CD14-positive monocyte (primary cell): ENCODE results near the gene NTNG2. TPM values are rescaled to one million over a fixed set of nuclear protein-coding genes. Genes with fewer than 3 reads are reported as not detected.

Source experiments
- DNase-seq, 3 donors: peaks; one replicate each; pipeline ENCODE4 v3.0.0-alpha.2; 2011 to 2022
- H2AFZ ChIP-seq: 2 replicates; pipeline ENCODE4 v1.6.0; 2012; ENCODE audit warnings: mild to moderate bottlenecking, low read depth, low read length, inconsistent platforms; ENCODE audit not compliant: insufficient read depth, poor library complexity, severe bottlenecking
- H3K27ac ChIP-seq, 2 donors: 1 replicate in 1 of 2; 2 replicates in 1 of 2; pipeline ENCODE4 v1.5.1; 2012 to 2013; ENCODE audit warnings: low read length in 2 of 2, control low read depth in 1 of 2, inconsistent platforms in 1 of 2, low read depth in 1 of 2, mild to moderate bottlenecking in 1 of 2
- H3K27me3 ChIP-seq, 2 donors: one replicate each; pipeline versions ENCODE4 v1.6.0 to v1.6.1; 2011 to 2013; ENCODE audit warnings: low read length in 2 of 2; ENCODE audit not compliant: control insufficient read depth in 2 of 2, insufficient read depth in 2 of 2
- H3K36me3 ChIP-seq, 2 donors: replicated peaks in 1 of 2; 1 replicate in 1 of 2; 2 replicates in 1 of 2; pipeline versions ENCODE4 v1.5.1 to v1.6.1; 2012 to 2013; ENCODE audit warnings: low read length in 2 of 2, control low read depth in 1 of 2, inconsistent platforms in 1 of 2, mild to moderate bottlenecking in 1 of 2; ENCODE audit not compliant: insufficient read depth in 2 of 2, control insufficient read depth in 1 of 2
- H3K4me1 ChIP-seq, 2 donors: 1 replicate in 1 of 2; 2 replicates in 1 of 2; pipeline versions ENCODE4 v1.5.1 to v1.6.1; 2012 to 2013; ENCODE audit warnings: low read length in 2 of 2, control low read depth in 1 of 2, inconsistent platforms in 1 of 2, mild to moderate bottlenecking in 1 of 2, moderate library complexity in 1 of 2; ENCODE audit not compliant: insufficient read depth in 2 of 2, control insufficient read depth in 1 of 2
- H3K4me2 ChIP-seq: replicated peaks from 2 replicates; pipeline ENCODE3; 2012; ENCODE audit warnings: low read length, moderate library complexity, mild to moderate bottlenecking; ENCODE audit not compliant: poor library complexity, severe bottlenecking; ENCODE audit errors: extremely low read depth
- H3K4me3 ChIP-seq, 3 experiments: fragments of 200-600 bp in 1 of 3; sonication (generic) in 1 of 3; replicated peaks in 1 of 3; 1 replicate in 2 of 3; 2 replicates in 1 of 3; pipeline ENCODE4 v1.5.1; 2011 to 2013; ENCODE audit warnings: low read length in 3 of 3, mild to moderate bottlenecking in 3 of 3, control low read depth in 2 of 3, low read depth in 2 of 3, inconsistent platforms in 1 of 3, moderate library complexity in 1 of 3
- H3K79me2 ChIP-seq: 2 replicates; pipeline ENCODE4 v1.6.0; 2012; ENCODE audit warnings: mild to moderate bottlenecking, control low read depth, inconsistent platforms, low read length, moderate library complexity; ENCODE audit not compliant: insufficient read depth
- H3K9ac ChIP-seq: 2 replicates; pipeline ENCODE4 v1.6.0; 2017; ENCODE audit warnings: low read length, mild to moderate bottlenecking; ENCODE audit not compliant: insufficient read depth, poor library complexity, severe bottlenecking
- H3K9me3 ChIP-seq, 2 donors: replicated peaks in 1 of 2; 1 replicate in 1 of 2; 2 replicates in 1 of 2; pipeline versions ENCODE4 v1.5.1 to v1.6.1; 2012 to 2013; ENCODE audit warnings: low read length in 2 of 2, control low read depth in 1 of 2; ENCODE audit not compliant: control insufficient read depth in 1 of 2, insufficient read depth in 1 of 2
- H4K20me1 ChIP-seq: 2 replicates; pipeline ENCODE4 v1.6.0; 2012; ENCODE audit warnings: mild to moderate bottlenecking, low read length, control low read depth, moderate library complexity; ENCODE audit not compliant: insufficient read depth
- H3K27ac Mint-ChIP-seq, 7 donors: one replicate each; pipeline ENCODE4 v1.8.0; 2020; ENCODE audit warnings: mild to moderate bottlenecking in 7 of 7, mixed read lengths in 7 of 7, moderate library complexity in 6 of 7, inconsistent platforms in 2 of 7
- H3K27me3 Mint-ChIP-seq, 3 donors: one replicate each; pipeline ENCODE4 v1.8.0; 2021 to 2022; ENCODE audit warnings: low read depth in 3 of 3, mild to moderate bottlenecking in 3 of 3, mixed read lengths in 3 of 3, moderate library complexity in 3 of 3, inconsistent platforms in 1 of 3
- H3K36me3 Mint-ChIP-seq, 2 donors: one replicate each; pipeline ENCODE4 v1.8.0; 2020; ENCODE audit warnings: mixed read lengths in 2 of 2, inconsistent platforms in 1 of 2, mild to moderate bottlenecking in 1 of 2
- H3K4me1 Mint-ChIP-seq: one replicate; pipeline ENCODE4 v1.8.0; 2020; ENCODE audit warnings: mild to moderate bottlenecking, mixed read lengths
- H3K4me3 Mint-ChIP-seq, 2 donors: one replicate each; pipeline ENCODE4 v1.8.0; 2020; ENCODE audit warnings: mild to moderate bottlenecking in 2 of 2, mixed read lengths in 2 of 2, moderate library complexity in 1 of 2
- H3K9me3 Mint-ChIP-seq, 7 donors: one replicate each; pipeline ENCODE4 v1.8.0; 2020 to 2022; ENCODE audit warnings: mixed read lengths in 7 of 7, mild to moderate bottlenecking in 6 of 7, moderate library complexity in 6 of 7, inconsistent platforms in 2 of 7
- WGBS: methylation state at CpG from one replicate; pipeline ENCODE4 v1.1.5; 2013; ENCODE audit warnings: missing lambda C conversion rate; ENCODE audit not compliant: insufficient coverage; 5-methylcytosine and 5-hydroxymethylcytosine counted together
- intact Hi-C, 2 donors: fragments of 100-400 bp; cut with micrococcal nuclease; formaldehyde crosslinking; loops; one replicate each; pipeline versions ENCODE4 v1.15.0 to v1.15.1; 2023
- polyA plus RNA-seq, 3 donors: library from polyadenylated mRNA; depleted of rRNA in 1 of 3; unstranded in 2 of 3; stranded (reverse) in 1 of 3; fragments of 300-500 nt in 2 of 3; fragments of >200 nt in 1 of 3; fragmentation: Illumina TruSeq in 2 of 3; gene quantifications; 1 replicate in 2 of 3; 2 replicates in 1 of 3; pipeline ENCODE4 v1.2.3, GENCODE V29; 2012 to 2021
- TF ChIP-seq, protein P1 (sequence below): fragments of 200-600 bp; IDR thresholded peaks from one replicate; pipeline ENCODE4 v1.8.0; 2022; ENCODE audit warnings: antibody characterized with exemption, mild to moderate bottlenecking

NTNG2 gene
- polyA plus RNA-seq, 3 donors: 2.1 to 10.0 (median 5.0) TPM

DNA sequence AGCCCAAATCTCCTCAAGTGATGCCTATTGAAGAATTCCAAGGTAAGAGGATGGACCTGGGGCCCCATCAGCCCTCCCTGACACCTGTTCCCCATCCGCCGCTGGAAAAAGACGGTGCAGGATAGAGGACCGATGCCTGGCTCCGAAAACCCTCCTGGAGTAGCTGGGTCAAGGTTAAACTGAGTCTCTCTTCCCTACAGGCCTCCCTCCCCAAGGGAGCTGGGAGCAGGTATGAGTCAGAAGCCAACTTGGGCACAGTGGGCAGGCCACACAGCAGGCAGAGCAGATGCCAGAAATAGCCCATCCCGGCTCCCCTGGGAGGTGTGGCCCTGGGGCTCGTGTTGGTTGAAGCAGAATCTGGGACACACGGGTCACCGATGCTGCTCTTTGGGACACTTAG lies 75.6 kb downstream of the NTNG2 start:
- Histone ChIP-seq H3K36me3 (no peaks in the 10 kb centered on the region), H3K79me2 (no peaks in the 10 kb centered on the region), H3K27ac (no peak overlapping the region), H3K4me2 (no peak overlapping the region), H3K4me1 (peaks cover 30 to 42% of the 10 kb centered on the region in 2 donors), H3K9ac (no peak overlapping the region), H2AFZ (no peak overlapping the region), H3K9me3 (no peaks in the 10 kb centered on the region), H3K27me3 (peaks cover 0 to 2% of the 10 kb centered on the region in 2 donors), H3K4me3 (no peak overlapping the region), H4K20me1 (no peaks in the 10 kb centered on the region)
- Mint-ChIP-seq H3K9me3 (peaks cover 0 to 2% (median 0%) of the 10 kb centered on the region in 7 donors), H3K4me1 (peaks cover 25% of the 10 kb centered on the region), H3K27ac (no peak overlapping the region), H3K36me3 (no peaks in the 10 kb centered on the region), H3K4me3 (no peak overlapping the region), H3K27me3 (peaks cover 8 to 28% (median 27%) of the 10 kb centered on the region in 3 donors)
- WGBS: 71% methylated on average over 4 of the region's 9 CpGs
- intact Hi-C loops: loop anchor here in 1 of 2 donors (2.0 kb wide), 1 partner anchor 69 kb away; no protein-coding TSS in a partner anchor
- TF ChIP-seq, protein P1, sequence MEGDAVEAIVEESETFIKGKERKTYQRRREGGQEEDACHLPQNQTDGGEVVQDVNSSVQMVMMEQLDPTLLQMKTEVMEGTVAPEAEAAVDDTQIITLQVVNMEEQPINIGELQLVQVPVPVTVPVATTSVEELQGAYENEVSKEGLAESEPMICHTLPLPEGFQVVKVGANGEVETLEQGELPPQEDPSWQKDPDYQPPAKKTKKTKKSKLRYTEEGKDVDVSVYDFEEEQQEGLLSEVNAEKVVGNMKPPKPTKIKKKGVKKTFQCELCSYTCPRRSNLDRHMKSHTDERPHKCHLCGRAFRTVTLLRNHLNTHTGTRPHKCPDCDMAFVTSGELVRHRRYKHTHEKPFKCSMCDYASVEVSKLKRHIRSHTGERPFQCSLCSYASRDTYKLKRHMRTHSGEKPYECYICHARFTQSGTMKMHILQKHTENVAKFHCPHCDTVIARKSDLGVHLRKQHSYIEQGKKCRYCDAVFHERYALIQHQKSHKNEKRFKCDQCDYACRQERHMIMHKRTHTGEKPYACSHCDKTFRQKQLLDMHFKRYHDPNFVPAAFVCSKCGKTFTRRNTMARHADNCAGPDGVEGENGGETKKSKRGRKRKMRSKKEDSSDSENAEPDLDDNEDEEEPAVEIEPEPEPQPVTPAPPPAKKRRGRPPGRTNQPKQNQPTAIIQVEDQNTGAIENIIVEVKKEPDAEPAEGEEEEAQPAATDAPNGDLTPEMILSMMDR: no peak
- DNase-seq: no peak

DNA sequence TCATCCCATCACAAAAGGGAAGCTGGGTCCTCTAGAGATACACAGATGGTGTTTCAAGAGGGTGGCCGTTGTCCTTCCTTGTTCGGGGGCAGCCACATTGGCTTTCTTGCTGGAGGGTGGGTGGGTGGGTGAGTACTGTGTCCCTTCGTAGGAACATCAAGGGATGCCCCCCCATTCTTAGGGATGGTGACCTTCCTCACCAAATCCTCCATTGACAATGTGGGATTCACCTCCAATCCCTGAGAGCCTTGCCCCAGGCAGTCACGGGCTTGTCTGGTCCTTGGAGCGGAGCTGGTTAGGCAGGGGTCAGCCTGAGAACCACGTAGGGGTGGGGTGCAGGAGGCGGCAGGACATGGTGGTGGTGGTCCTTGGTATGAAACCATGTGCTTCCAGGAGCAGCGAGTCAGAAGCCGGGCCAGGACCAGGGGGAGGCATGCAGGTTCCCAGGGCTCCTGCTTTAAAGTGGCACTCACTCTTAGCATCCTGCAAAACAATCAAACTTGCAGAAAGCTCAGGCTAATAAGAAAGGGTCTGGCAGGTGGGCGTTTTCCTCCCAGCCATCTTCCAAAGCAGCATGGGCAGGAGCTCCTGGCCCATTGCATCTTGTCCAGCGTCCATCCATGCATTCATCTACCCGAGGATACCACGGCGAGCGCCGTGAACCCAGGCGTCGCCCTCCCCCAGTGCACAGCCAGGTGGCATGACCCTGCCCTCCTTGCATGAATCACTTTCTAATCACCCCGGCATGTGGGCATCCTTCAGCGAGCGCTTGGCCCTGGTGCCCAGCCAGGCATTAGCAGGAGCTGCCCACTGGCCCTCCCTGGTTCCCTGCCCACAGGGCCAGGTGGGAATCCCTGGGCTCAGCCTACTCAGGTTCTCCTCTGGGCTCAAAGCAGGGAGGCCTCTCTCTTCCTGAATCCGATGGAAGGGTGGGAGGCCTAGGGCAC lies 76.4 kb downstream of the NTNG2 start:
- peaks cover 0 to 2% (median 0%) of the 10 kb centered on the region in 7 donors for H3K9me3 Mint-ChIP-seq
- intact Hi-C loops: no loop called here
- peaks cover 31% of the 10 kb centered on the region for H3K4me1 Mint-ChIP-seq
- no peak overlapping the region for H3K4me2 ChIP-seq
- no peaks in the 10 kb centered on the region for H3K79me2 ChIP-seq
- no peak overlapping the region for H3K4me3 Mint-ChIP-seq
- WGBS: 88% methylated on average over 16 of the region's 22 CpGs
- H3K36me3 Mint-ChIP-seq: no peaks in the 10 kb centered on the region
- peak overlapping the region in 1 of 7 donors; percentile 42 for H3K27ac Mint-ChIP-seq
- peaks cover 4 to 36% (median 31%) of the 10 kb centered on the region in 3 donors for H3K27me3 Mint-ChIP-seq
- no peaks in the 10 kb centered on the region for H3K9me3 ChIP-seq
- no peak overlapping the region for H2AFZ ChIP-seq
- no peaks in the 10 kb centered on the region for H3K36me3 ChIP-seq
- TF ChIP-seq, protein P1: no peak
- no peak for DNase-seq
- no peak overlapping the region for H3K4me3 ChIP-seq
- no peak overlapping the region for H3K27ac ChIP-seq
- H3K27me3 ChIP-seq: peaks cover 0 to 11% of the 10 kb centered on the region in 2 donors
- H3K4me1 ChIP-seq: peaks cover 35 to 50% of the 10 kb centered on the region in 2 donors
- no peak overlapping the region for H3K9ac ChIP-seq
- no peaks in the 10 kb centered on the region for H4K20me1 ChIP-seq
